NT2/D1 (cell line): ENCODE results near the gene LRRC36.

Source experiments
- YY1 ChIP-seq: IDR thresholded peaks from 2 replicates; pipeline ENCODE4 v1.6.1; 2011; ENCODE audit not compliant: insufficient read length, insufficient read depth
- ZNF274 ChIP-seq: IDR thresholded peaks from 2 replicates; pipeline ENCODE4 v1.6.1; 2011; ENCODE audit warnings: mild to moderate bottlenecking, low read depth, low read length

DNA sequence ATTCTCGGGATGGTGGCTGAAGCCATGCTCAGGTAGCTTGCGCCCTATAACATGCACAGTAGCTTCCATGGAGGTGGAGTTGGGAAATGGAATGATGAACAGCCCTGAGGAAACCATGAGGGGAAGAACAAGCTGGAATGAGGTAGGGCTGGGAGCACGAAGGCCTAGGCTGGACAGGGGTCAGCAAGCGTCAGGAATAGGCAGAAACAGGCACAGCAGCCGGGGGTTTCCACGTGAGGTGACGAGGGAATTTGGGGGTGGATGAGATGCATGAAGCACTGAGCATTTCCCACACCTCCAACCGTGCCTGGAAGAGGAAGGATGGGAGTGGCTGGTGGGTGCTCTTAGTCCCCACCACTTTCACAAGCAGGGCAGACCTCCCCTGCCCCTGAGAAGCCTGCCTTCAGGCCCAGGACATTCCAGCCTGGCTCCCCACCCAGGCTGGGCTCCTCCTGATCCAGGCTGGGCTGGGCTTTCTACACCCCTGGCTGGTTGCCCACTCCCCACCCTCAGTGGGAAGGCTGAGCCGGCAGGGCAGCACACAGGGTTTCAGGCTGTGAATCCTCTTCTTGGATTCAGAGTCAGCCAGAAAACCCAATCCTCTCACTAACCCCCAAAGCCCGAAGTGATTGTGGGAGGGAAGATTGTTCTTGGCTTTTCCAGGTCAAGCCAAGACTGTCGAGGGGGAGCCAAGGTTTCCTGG is 25.4 kb upstream of the LRRC36 start:
- TF ChIP-seq ZNF274 (no peak), YY1 (no peak)
